Measurements from ENCODE around the gene ZC3H18. TPM values are rescaled to one million over a fixed set of nuclear protein-coding genes. Genes with fewer than 3 reads are reported as not detected.

The ZC3H18 gene
- total RNA-seq, 1 donor from 2014 or later = 18.4 TPM

DNA sequence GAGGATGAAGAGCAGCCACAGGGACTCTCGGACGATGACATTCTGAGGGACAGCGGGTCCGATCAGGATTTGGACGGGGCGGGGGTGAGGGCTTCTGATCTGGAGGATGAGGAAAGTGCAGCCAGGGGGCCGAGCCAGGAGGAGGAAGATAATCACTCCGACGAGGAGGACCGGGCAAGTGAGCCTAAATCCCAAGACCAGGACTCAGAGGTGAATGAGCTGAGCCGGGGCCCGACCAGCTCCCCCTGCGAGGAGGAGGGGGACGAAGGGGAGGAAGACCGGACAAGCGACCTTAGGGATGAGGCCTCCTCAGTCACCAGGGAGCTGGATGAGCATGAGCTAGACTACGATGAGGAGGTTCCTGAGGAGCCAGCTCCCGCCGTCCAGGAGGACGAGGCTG lies 7.0 kb downstream of the ZC3H18 start:
- no peak for TF ChIP-seq POLR2A (IDR thresholded peaks at IDR 0.05)
- TF ChIP-seq POLR2AphosphoS5 (IDR thresholded peaks at IDR 0.05; ENCODE audit: insufficient read depth in 1 of 2, low read depth in 1 of 2) = no peak
- TF ChIP-seq, protein P1, sequence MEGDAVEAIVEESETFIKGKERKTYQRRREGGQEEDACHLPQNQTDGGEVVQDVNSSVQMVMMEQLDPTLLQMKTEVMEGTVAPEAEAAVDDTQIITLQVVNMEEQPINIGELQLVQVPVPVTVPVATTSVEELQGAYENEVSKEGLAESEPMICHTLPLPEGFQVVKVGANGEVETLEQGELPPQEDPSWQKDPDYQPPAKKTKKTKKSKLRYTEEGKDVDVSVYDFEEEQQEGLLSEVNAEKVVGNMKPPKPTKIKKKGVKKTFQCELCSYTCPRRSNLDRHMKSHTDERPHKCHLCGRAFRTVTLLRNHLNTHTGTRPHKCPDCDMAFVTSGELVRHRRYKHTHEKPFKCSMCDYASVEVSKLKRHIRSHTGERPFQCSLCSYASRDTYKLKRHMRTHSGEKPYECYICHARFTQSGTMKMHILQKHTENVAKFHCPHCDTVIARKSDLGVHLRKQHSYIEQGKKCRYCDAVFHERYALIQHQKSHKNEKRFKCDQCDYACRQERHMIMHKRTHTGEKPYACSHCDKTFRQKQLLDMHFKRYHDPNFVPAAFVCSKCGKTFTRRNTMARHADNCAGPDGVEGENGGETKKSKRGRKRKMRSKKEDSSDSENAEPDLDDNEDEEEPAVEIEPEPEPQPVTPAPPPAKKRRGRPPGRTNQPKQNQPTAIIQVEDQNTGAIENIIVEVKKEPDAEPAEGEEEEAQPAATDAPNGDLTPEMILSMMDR (IDR thresholded peaks at IDR 0.05) = no peak
- DNase-seq (ENCODE audit: extremely low spot score in 2 of 2) = no peak
- H3K27me3 ChIP-seq = no peaks in the 10 kb centered on the region
- intact Hi-C loops (cut with DNase I) = no loop called here
- no peak overlapping the region for H3K27ac ChIP-seq
- peaks cover 0 to 33% of the 10 kb centered on the region in 2 donors for H3K36me3 ChIP-seq
- H3K9me3 ChIP-seq = no peaks in the 10 kb centered on the region
- peaks cover 6% of the 10 kb centered on the region for H3K4me1 ChIP-seq
- no peak overlapping the region for H3K4me3 ChIP-seq

DNA sequence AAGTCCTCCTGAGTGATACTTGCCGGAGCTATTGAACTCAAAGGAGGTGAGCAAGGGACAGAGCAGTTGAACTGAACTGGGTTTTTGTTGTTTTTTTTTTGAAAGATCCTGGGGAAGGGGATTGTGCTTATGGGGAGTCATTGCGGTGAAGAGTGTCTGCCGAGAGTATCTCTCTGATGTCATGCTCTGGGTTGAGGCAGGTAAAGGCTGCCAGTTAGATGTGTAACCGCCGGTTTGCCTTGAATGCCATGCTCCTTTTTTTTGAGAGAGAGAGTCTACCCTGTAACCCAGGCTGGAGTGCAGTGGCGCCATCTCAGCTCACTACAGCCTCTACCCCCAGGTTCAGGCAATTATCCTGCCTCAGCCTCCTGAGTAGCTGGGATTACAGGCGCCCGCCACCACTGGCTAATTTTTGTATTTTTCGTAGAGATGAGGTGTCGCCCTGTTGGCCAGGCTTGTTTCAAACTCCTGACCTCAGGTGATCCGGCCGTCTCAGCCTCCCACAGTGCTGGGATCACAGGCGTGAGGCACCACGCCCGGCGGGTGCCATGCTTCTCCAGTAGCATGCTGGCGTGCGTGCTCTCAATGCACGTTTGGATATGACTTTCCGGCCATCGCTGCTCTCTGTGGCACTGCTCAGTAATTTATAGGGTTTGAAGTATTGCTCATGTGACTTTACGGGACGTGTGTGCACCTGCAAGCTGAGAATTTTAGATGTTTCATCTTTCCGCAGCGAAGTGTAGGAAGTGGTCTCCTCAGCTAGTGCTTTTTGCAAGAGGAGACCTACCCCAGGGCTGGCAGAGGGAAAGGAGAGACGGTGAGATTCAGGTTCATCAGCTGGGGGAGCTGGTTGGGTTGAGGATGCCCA lies 8.5 kb downstream of the ZC3H18 start:
- H3K27ac ChIP-seq = no peak overlapping the region
- TF ChIP-seq, protein P1 (IDR thresholded peaks at IDR 0.05) = no peak
- TF ChIP-seq POLR2AphosphoS5 (IDR thresholded peaks at IDR 0.05; ENCODE audit: insufficient read depth in 1 of 2, low read depth in 1 of 2) (no peak), POLR2A (IDR thresholded peaks at IDR 0.05) (no peak)
- H3K36me3 ChIP-seq = peaks cover 0 to 33% of the 10 kb centered on the region in 2 donors
- intact Hi-C loops (cut with DNase I) = no loop called here
- H3K27me3 ChIP-seq = no peaks in the 10 kb centered on the region
- no peaks in the 10 kb centered on the region for H3K4me1 ChIP-seq
- H3K4me3 ChIP-seq = no peak overlapping the region
- DNase-seq (ENCODE audit: extremely low spot score in 2 of 2) = no peak
- no peaks in the 10 kb centered on the region for H3K9me3 ChIP-seq

DNA sequence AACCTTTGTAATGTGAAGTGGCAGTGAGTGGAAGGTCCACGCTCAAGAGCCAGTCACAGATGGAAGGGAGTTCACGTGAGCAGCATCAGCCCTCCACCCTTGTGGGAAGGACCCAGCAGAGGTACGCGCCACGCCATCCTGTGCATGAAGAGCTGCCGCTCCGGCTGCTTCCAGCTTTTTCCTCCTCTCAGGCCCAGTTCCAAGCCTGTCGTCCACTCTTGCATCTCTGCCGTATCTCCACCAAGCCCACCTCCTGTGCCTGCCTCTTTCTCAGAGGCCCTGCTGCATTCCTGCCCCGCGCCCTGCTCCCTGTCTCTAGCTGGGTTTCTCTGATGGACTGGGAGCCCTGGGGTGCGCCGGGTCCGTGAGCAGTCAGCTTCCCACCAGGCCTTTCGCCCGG lies 10.2 kb downstream of the ZC3H18 start:
- intact Hi-C loops (cut with DNase I) = no loop called here
- Histone ChIP-seq H3K9me3 (no peaks in the 10 kb centered on the region), H3K4me1 (no peaks in the 10 kb centered on the region), H3K27me3 (no peaks in the 10 kb centered on the region), H3K27ac (no peak overlapping the region), H3K36me3 (peaks cover 0 to 33% of the 10 kb centered on the region in 2 donors), H3K4me3 (no peak overlapping the region)
- DNase-seq (ENCODE audit: extremely low spot score in 2 of 2) = no peak
- TF ChIP-seq POLR2A (IDR thresholded peaks at IDR 0.05) = no peak
- TF ChIP-seq, protein P1 (IDR thresholded peaks at IDR 0.05) = no peak
- TF ChIP-seq POLR2AphosphoS5 (IDR thresholded peaks at IDR 0.05; ENCODE audit: insufficient read depth in 1 of 2, low read depth in 1 of 2) = no peak

DNA sequence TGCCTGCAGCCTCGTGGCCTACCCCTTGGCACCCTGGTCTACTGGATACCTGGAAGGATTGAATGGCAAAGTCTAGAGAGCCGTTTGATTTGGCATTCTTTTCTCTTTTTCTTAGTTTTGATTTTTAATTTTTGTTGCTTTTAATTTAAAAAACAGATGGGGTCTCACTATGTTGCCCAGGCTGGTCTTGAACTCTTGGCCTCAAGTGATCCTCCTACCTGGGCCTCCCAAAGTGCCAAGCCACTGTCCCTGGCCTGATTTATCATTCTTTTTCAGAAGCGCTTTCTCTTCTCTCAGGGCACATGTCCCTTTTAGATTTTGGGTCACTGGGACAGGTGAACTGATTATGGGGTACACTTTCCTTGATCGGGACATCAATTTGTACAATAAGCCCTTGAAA lies 10.8 kb downstream of the ZC3H18 start:
- TF ChIP-seq POLR2A (IDR thresholded peaks at IDR 0.05) = no peak
- TF ChIP-seq POLR2AphosphoS5 (IDR thresholded peaks at IDR 0.05; ENCODE audit: insufficient read depth in 1 of 2, low read depth in 1 of 2) = no peak
- TF ChIP-seq, protein P1 (IDR thresholded peaks at IDR 0.05) = no peak
- no peak overlapping the region for H3K27ac ChIP-seq
- H3K4me1 ChIP-seq = no peaks in the 10 kb centered on the region
- no peak for DNase-seq (ENCODE audit: extremely low spot score in 2 of 2)
- H3K9me3 ChIP-seq = no peaks in the 10 kb centered on the region
- intact Hi-C loops (cut with DNase I) = no loop called here
- no peaks in the 10 kb centered on the region for H3K27me3 ChIP-seq
- no peak overlapping the region for H3K4me3 ChIP-seq
- peaks cover 0 to 33% of the 10 kb centered on the region in 2 donors for H3K36me3 ChIP-seq
